ENCODE measurements around the gene RUNX1. TPM values are rescaled to one million over a fixed set of nuclear protein-coding genes. Genes with fewer than 3 reads are reported as not detected.
A peak's percentile ranks its signal among the peaks of the same experiment; 100 is the strongest.
"Not testable (repeated sequence)": the region's sequence is repeated elsewhere in the genome, so short reads cannot be mapped to it uniquely, and the experiment has no call there.

The RUNX1 gene
- total RNA-seq, 2 donors from 2014 or later: 21.3 to 23.0 TPM

GRCh38 chr21:34969423-34970166, 79.5 kb downstream of the RUNX1 start:
- no peak overlapping the region for H3K27ac ChIP-seq
- no peak overlapping the region for H3K4me3 ChIP-seq
- no peak for DNase-seq
- H3K27me3 ChIP-seq: no peaks in the 10 kb centered on the region
- no peaks in the 10 kb centered on the region for H3K4me1 ChIP-seq
- H3K9ac ChIP-seq (ENCODE audit: low read depth in 2 of 2, low read length in 2 of 2): no peak overlapping the region
- TF ChIP-seq CTCF (IDR thresholded peaks at IDR 0.05): no peak
- intact Hi-C loops (cut with DNase I): no loop called here
- no peaks in the 10 kb centered on the region for H3K9me3 ChIP-seq
- H3K36me3 ChIP-seq: no peaks in the 10 kb centered on the region

- no peak for DNase-seq
- no peak for TF ChIP-seq CTCF (IDR thresholded peaks at IDR 0.05)
- Histone ChIP-seq H3K4me3 (no peak overlapping the region), H3K9me3 (no peaks in the 10 kb centered on the region), H3K27me3 (no peaks in the 10 kb centered on the region), H3K9ac (ENCODE audit: low read depth in 2 of 2, low read length in 2 of 2) (no peak overlapping the region), H3K36me3 (no peaks in the 10 kb centered on the region), H3K4me1 (no peaks in the 10 kb centered on the region), H3K27ac (no peak overlapping the region)
- intact Hi-C loops (cut with DNase I): no loop called here
These were observed 80.4 kb downstream of the RUNX1 start for GRCh38 chr21:34968414-34969333.

DNA sequence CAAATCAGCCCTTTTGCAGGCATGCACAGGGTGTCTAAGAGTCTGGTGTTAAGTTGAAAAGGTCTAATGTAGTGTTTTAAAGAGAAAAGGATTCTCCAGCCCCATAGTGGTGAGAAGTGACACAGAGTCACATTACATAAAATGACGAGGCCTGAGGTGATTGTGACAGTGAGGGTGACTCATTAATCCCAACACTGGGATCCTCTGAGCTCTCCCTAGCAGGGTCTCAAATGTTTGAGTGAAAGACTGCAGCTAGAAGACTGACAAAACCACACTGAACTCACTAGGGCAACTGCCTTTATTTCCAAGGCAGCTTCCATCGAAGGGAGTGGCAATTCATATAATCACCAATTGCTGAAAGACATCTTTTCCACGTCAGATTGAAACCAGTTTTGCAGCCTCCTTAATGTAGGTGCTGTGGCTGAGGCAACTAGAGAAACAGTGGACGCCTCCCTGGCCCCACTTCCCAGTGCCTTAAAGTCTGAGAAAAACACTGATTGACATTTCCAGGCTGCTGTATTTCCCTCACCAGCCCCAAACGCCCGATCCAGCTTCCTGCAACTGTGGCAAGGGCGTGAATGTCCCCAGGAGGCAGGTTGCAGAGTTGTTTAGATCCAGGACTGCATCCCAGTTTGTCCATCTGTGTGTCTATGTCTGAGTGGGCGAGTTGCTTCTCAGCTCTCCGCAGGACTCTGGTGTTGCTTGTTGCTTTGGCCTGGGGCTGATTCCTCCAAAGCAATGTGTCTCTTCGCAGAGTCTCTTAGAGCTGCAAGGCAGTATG, 81.4 kb downstream of the RUNX1 start:
- no peak overlapping the region for H3K9ac ChIP-seq (ENCODE audit: low read depth in 2 of 2, low read length in 2 of 2)
- intact Hi-C loops (cut with DNase I): no loop called here
- H3K27me3 ChIP-seq: no peaks in the 10 kb centered on the region
- H3K4me1 ChIP-seq: no peaks in the 10 kb centered on the region
- no peak overlapping the region for H3K27ac ChIP-seq
- DNase-seq: no peak
- no peak overlapping the region for H3K4me3 ChIP-seq
- H3K9me3 ChIP-seq: no peaks in the 10 kb centered on the region
- no peaks in the 10 kb centered on the region for H3K36me3 ChIP-seq
- TF ChIP-seq CTCF (IDR thresholded peaks at IDR 0.05): no peak

DNA sequence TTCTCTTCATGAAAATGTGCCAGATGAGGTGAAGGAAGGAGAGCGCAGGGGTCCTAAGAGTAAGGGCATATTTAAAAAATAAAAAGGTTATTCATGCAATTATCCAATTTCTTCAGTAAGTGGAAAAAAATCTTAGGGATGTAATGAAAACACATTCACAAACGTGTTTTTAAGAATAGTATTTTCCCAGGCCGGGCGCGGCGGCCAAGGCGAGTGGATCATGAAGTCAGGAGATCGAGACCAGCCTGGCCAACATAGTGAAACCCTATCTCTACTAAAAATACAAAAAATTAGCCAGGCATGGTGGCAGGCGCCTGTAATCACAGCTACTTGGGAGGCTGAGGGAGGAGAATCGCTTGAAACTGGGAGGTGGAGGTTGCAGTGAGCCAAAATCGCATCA, 82.2 kb downstream of the RUNX1 start:
- DNase-seq; H3K9ac ChIP-seq (ENCODE audit: low read depth in 2 of 2, low read length in 2 of 2); H3K4me1 ChIP-seq; H3K27me3 ChIP-seq; H3K27ac ChIP-seq; H3K4me3 ChIP-seq; H3K36me3 ChIP-seq; H3K9me3 ChIP-seq; intact Hi-C loops (cut with DNase I): not testable (repeated sequence)

DNA sequence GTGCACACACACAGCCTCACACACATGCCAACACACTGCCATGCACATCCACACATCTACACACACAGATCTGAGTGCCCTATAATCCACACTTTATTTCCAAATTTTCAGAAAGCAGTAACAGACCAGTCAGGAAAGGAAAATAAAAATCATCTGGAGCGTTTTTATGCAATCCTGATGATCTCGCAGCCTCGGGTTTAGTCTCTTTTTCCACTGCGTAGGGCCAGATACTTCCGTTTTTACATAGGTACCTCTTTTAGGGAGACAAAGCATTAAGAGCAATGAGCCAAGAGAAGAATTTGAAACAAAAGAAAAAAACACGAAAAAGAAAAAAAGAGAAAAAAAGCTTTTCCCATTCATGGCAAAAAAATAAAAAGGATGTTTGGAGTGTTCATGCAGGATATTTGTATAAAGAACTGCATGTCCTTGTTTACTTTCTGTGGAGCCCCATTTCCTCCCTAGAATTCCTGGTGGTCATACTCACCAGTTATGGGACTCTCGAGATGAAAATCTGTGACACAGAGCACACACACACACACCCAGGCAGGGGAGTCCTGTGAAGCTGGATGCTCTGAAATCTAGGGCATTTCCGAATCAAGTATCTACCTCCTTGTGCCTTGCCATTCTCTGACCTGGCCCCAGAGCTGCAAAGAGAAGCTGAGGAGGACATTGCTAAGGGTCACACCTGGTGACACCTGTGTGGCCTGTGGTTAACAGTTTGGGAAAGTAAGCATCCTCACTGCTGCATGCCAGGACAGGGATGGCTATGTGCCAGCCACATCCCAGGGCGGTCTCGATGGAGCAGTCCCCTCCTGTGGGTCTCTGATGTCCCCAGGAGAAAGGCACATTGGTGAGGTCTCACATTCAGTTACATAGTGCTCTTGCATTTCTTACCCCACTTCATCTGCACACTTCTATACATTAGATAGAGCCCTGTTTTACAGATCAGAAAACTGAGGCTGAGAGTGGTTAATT, 83.6 kb downstream of the RUNX1 start:
- H3K27ac ChIP-seq: peak overlapping the region; percentile 27

More for the DNA sequence above, 83.6 kb downstream of the RUNX1 start:
- Histone ChIP-seq H3K4me1 (no peaks in the 10 kb centered on the region), H3K27me3 (no peaks in the 10 kb centered on the region), H3K9ac (ENCODE audit: low read depth in 2 of 2, low read length in 2 of 2) (peak overlapping the region in 1 of 2 donors; percentile 28), H3K4me3 (no peak overlapping the region), H3K9me3 (no peaks in the 10 kb centered on the region), H3K36me3 (no peaks in the 10 kb centered on the region)
- no peak for TF ChIP-seq CTCF (IDR thresholded peaks at IDR 0.05)
- no peak for DNase-seq
- intact Hi-C loops (cut with DNase I): no loop called here
